DOHH2 (cell line): ENCODE data around the gene CAMK2D.

Experiments
- H3F3A ChIP-seq: fragments of 200-600 bp; sonication (generic), shearing (Covaris generic); 2 replicates; pipeline ENCODE4 v1.6.0; 2016; ENCODE audit warnings: antibody characterized with exemption, mild to moderate bottlenecking; ENCODE audit not compliant: control insufficient read depth, insufficient read depth
- H3K27ac ChIP-seq: fragments of 200-600 bp; sonication (generic); 2 replicates; pipeline ENCODE4 v1.5.1; 2014; ENCODE audit warnings: low read depth, mild to moderate bottlenecking, low read length, moderate library complexity
- H3K27me3 ChIP-seq: fragments of 200-600 bp; sonication (generic); 2 replicates; pipeline ENCODE4 v1.6.1; 2014; ENCODE audit warnings: mild to moderate bottlenecking, low read length, mixed read lengths; ENCODE audit not compliant: control insufficient read depth
- H3K36me3 ChIP-seq: fragments of 200-600 bp; sonication (generic); 2 replicates; pipeline ENCODE4 v1.6.1; 2014; ENCODE audit warnings: mild to moderate bottlenecking, low read length, moderate library complexity, mixed read lengths; ENCODE audit not compliant: control insufficient read depth
- H3K4me1 ChIP-seq: fragments of 200-600 bp; sonication (generic); 2 replicates; pipeline ENCODE4 v1.6.1; 2014; ENCODE audit warnings: mild to moderate bottlenecking, low read length, mixed read lengths; ENCODE audit not compliant: control insufficient read depth
- H3K4me2 ChIP-seq: fragments of 200-600 bp; sonication (generic); 2 replicates; pipeline ENCODE4 v1.6.0; 2014; ENCODE audit warnings: mild to moderate bottlenecking, low read length, moderate library complexity
- H3K4me3 ChIP-seq: fragments of 200-600 bp; sonication (generic); 2 replicates; pipeline ENCODE4 v1.5.1; 2014; ENCODE audit warnings: mild to moderate bottlenecking, low read length, mixed read lengths
- H3K79me2 ChIP-seq: fragments of 200-600 bp; sonication (generic); 2 replicates; pipeline ENCODE4 v1.6.1; 2014; ENCODE audit warnings: mild to moderate bottlenecking, low read length, mixed read lengths; ENCODE audit not compliant: control insufficient read depth
- H3K9me2 ChIP-seq: fragments of 200-600 bp; sonication (generic); replicated peaks from 2 replicates; pipeline ENCODE4 v1.6.1; 2014; ENCODE audit warnings: mild to moderate bottlenecking, low read length, mixed read lengths; ENCODE audit not compliant: control insufficient read depth
- H3K9me3 ChIP-seq: fragments of 200-600 bp; sonication (generic); 2 replicates; pipeline ENCODE4 v1.6.1; 2014; ENCODE audit warnings: antibody characterized with exemption, low read length, mixed read lengths; ENCODE audit not compliant: control insufficient read depth, insufficient read depth
- H4K20me1 ChIP-seq: fragments of 200-600 bp; sonication (generic); 2 replicates; pipeline ENCODE4 v1.6.0; 2014; ENCODE audit warnings: low read depth, mild to moderate bottlenecking, antibody characterized with exemption, low read length, moderate library complexity; ENCODE audit not compliant: control insufficient read depth, insufficient read depth
- CTCF ChIP-seq: fragments of 200-600 bp; sonication (generic); IDR thresholded peaks from one replicate; pipeline ENCODE4 v1.5.1; 2014; ENCODE audit warnings: antibody characterized with exemption, mild to moderate bottlenecking, low read depth, low read length; ENCODE audit not compliant: poor library complexity, severe bottlenecking
- EZH2phosphoT487 ChIP-seq: fragments of 200-600 bp; sonication (generic); IDR thresholded peaks from 2 replicates; pipeline ENCODE4 v1.6.1; 2017; ENCODE audit warnings: borderline replicate concordance, mild to moderate bottlenecking, antibody characterized with exemption, low read length, moderate library complexity, mixed read lengths

The CAMK2D gene

GRCh38 chr4:113496698-113497097, 264.8 kb downstream of the CAMK2D start:
- Histone ChIP-seq H3K27me3 (no peaks in the 10 kb centered on the region), H3K4me1 (no peaks in the 10 kb centered on the region), H3K4me2 (no peak overlapping the region), H3K4me3 (no peak overlapping the region), H3F3A (no peaks in the 10 kb centered on the region), H3K36me3 (peaks cover 63% of the 10 kb centered on the region), H3K27ac (no peak overlapping the region), H4K20me1 (no peaks in the 10 kb centered on the region), H3K9me2 (no peaks in the 10 kb centered on the region), H3K79me2 (no peaks in the 10 kb centered on the region), H3K9me3 (peaks cover 8% of the 10 kb centered on the region)
- TF ChIP-seq EZH2phosphoT487: no peak
- no peak for TF ChIP-seq CTCF

- TF ChIP-seq CTCF (no peak), EZH2phosphoT487 (no peak)
- Histone ChIP-seq H3K27me3 (no peaks in the 10 kb centered on the region), H3K27ac (no peak overlapping the region), H3K4me2 (no peak overlapping the region), H3K36me3 (peaks cover 55% of the 10 kb centered on the region), H3K4me1 (no peaks in the 10 kb centered on the region), H3K9me3 (peaks cover 8% of the 10 kb centered on the region), H4K20me1 (no peaks in the 10 kb centered on the region), H3F3A (no peaks in the 10 kb centered on the region), H3K9me2 (no peaks in the 10 kb centered on the region), H3K4me3 (no peak overlapping the region), H3K79me2 (no peaks in the 10 kb centered on the region)
Observed at GRCh38 chr4:113495790-113496189, 265.7 kb downstream of the CAMK2D start.

GRCh38 chr4:113483131-113483530, 278.4 kb downstream of the CAMK2D start:
- H3K4me2 ChIP-seq: no peak overlapping the region
- TF ChIP-seq EZH2phosphoT487: no peak
- no peak for TF ChIP-seq CTCF

More at GRCh38 chr4:113483131-113483530, 278.4 kb downstream of the CAMK2D start:
- Histone ChIP-seq H3K4me1 (no peaks in the 10 kb centered on the region), H3K9me3 (no peaks in the 10 kb centered on the region), H3K9me2 (no peaks in the 10 kb centered on the region), H3K27me3 (no peaks in the 10 kb centered on the region), H3K36me3 (peaks cover 64% of the 10 kb centered on the region), H3K79me2 (no peaks in the 10 kb centered on the region), H4K20me1 (no peaks in the 10 kb centered on the region), H3K27ac (no peak overlapping the region), H3K4me3 (no peak overlapping the region), H3F3A (no peaks in the 10 kb centered on the region; the same call in 1 of the 2 replicates)
